MCF 10A (cell line): Measurements from ENCODE around the gene CASR. TPM values are rescaled to one million over a fixed set of nuclear protein-coding genes. Genes with fewer than 3 reads are reported as not detected.

Experiments
- BruUV-seq: library from RNA; stranded (reverse); fragments of 400-500 nt; replicated peaks from 2 replicates; lab custom pipeline; 2021; lab: Mats Ljungman, UMichigan
- CTCF ChIA-PET: fragments of 300-600 bp; sonication (Branson Sonifier 250); formaldehyde crosslinking; extraction: SDS; loops from one replicate; lab custom pipeline; 2021; ENCODE audit warnings: antibody characterized with exemption, inconsistent platforms; lab: Yijun Ruan, JAX
- POLR2A ChIA-PET: fragments of 300-600, 350-650 bp; sonication (Branson Sonifier 250); formaldehyde crosslinking; extraction: SDS; loops from one replicate; lab custom pipeline; 2020; ENCODE audit warnings: antibody characterized with exemption, inconsistent platforms; lab: Yijun Ruan, JAX
- DNase-seq: peaks from one replicate; pipeline ENCODE4 v3.0.0-alpha.2; 2018; ENCODE audit not compliant: unreplicated experiment
- H3K27ac Mint-ChIP-seq: one replicate; pipeline ENCODE4 v1.8.0; 2022; ENCODE audit warnings: mild to moderate bottlenecking, low read depth, mixed read lengths; ENCODE audit not compliant: unreplicated experiment
- H3K27me3 Mint-ChIP-seq: one replicate; pipeline ENCODE4 v1.8.0; 2022; ENCODE audit warnings: mixed read lengths; ENCODE audit not compliant: insufficient read depth, unreplicated experiment
- H3K36me3 Mint-ChIP-seq: one replicate; pipeline ENCODE4 v1.8.0; 2022; ENCODE audit warnings: mild to moderate bottlenecking, moderate library complexity, mixed read lengths; ENCODE audit not compliant: insufficient read depth, unreplicated experiment
- H3K4me1 Mint-ChIP-seq: one replicate; pipeline ENCODE4 v1.8.0; 2022; ENCODE audit warnings: mixed read lengths; ENCODE audit not compliant: insufficient read depth, unreplicated experiment
- H3K4me3 Mint-ChIP-seq: one replicate; pipeline ENCODE4 v1.8.0; 2022; ENCODE audit warnings: mild to moderate bottlenecking, moderate library complexity, mixed read lengths; ENCODE audit not compliant: unreplicated experiment
- H3K9me3 Mint-ChIP-seq: one replicate; pipeline ENCODE4 v1.8.0; 2022; ENCODE audit warnings: mixed read lengths; ENCODE audit not compliant: unreplicated experiment
- intact Hi-C: fragments of 100-400 bp; cut with micrococcal nuclease; formaldehyde crosslinking; loops from 2 replicates; pipeline ENCODE4 v1.14.1; 2022
- total RNA-seq: library from RNA; stranded (reverse); gene quantifications from 2 replicates; pipeline ENCODE4 v1.2.3, GENCODE V29; 2022
- TF ChIP-seq, protein P1 (sequence below): fragments of 200-600 bp; IDR thresholded peaks from one replicate; pipeline ENCODE4 v1.8.0; 2022; ENCODE audit warnings: antibody characterized with exemption, mild to moderate bottlenecking; ENCODE audit not compliant: unreplicated experiment

Gene CASR
- total RNA-seq, 1 experiment from 2014 or later: not detected

DNA sequence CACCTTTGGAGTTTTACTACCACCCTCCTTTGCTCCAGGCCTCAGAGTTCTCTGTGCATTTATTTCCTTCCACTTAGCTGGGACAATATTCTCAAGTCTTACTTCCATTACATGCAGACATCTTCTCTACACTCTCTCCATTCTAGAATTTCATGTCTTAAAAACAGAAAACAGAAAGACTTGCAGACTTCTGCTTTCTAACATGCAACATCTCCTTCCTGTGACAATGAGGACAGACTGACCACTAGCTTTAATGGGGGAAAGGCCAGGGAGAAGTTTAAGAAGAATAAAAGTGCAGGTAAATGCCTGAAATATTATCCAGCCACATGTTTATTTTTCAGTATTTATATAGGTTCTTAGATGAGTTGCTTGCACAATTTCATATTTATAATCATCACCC, 124.5 kb downstream of the CASR start:
- CTCF ChIA-PET: interaction anchor here (0.6 to 7.3 kb wide), 12 partner anchors 15 to 108 kb away, joined by 3 to 165 read pairs (median 18); partner anchors contain the start of genes CSTA, FAM162A and WDR5B
- Mint-ChIP-seq H3K9me3 (no peaks in the 10 kb centered on the region), H3K27ac (no peak overlapping the region), H3K27me3 (no peaks in the 10 kb centered on the region), H3K4me3 (no peak overlapping the region), H3K36me3 (no peaks in the 10 kb centered on the region), H3K4me1 (peaks cover 4% of the 10 kb centered on the region)
- no peak for DNase-seq
- no TSS peak for BruUV-seq
- TF ChIP-seq, protein P1, sequence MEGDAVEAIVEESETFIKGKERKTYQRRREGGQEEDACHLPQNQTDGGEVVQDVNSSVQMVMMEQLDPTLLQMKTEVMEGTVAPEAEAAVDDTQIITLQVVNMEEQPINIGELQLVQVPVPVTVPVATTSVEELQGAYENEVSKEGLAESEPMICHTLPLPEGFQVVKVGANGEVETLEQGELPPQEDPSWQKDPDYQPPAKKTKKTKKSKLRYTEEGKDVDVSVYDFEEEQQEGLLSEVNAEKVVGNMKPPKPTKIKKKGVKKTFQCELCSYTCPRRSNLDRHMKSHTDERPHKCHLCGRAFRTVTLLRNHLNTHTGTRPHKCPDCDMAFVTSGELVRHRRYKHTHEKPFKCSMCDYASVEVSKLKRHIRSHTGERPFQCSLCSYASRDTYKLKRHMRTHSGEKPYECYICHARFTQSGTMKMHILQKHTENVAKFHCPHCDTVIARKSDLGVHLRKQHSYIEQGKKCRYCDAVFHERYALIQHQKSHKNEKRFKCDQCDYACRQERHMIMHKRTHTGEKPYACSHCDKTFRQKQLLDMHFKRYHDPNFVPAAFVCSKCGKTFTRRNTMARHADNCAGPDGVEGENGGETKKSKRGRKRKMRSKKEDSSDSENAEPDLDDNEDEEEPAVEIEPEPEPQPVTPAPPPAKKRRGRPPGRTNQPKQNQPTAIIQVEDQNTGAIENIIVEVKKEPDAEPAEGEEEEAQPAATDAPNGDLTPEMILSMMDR: no peak
- intact Hi-C loops: loop anchor here (2.0 kb wide), 1 partner anchor 77 kb away; the partner anchor contains the start of gene FAM162A
- POLR2A ChIA-PET: interaction anchor here (0.8 to 4.3 kb wide), 10 partner anchors 15 to 157 kb away, joined by 3 to 45 read pairs (median 20); partner anchors contain the start of genes CSTA, FAM162A, MIX23 and WDR5B

DNA sequence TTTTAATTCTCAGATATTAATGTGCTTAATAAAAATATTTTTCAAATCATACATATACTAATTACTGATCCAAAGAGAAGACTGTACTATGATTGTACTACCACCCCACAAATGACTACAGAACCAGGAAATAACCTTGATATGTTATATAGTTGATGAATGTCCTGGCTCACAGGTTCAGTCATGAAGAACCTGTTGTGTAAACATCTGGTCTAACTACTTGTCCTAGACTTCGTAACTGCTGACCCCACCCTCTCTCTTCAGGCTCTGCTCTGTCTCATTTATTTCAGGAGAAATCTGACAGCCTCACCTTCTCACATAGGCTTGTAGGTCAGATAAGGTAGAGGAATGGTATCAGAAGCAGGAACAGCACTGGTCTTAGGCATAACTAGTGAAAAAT, 126.9 kb downstream of the CASR start:
- no TSS peak for BruUV-seq
- Mint-ChIP-seq H3K4me1 (peaks cover 14% of the 10 kb centered on the region), H3K27ac (no peak overlapping the region), H3K9me3 (no peaks in the 10 kb centered on the region), H3K36me3 (no peaks in the 10 kb centered on the region), H3K4me3 (no peak overlapping the region), H3K27me3 (no peaks in the 10 kb centered on the region)
- intact Hi-C loops: no loop called here
- TF ChIP-seq, protein P1: no peak
- ChIA-PET POLR2A (interaction anchor here (1.0 to 7.5 kb wide), 8 partner anchors 9 to 105 kb away, joined by 3 to 89 read pairs (median 9); partner anchors contain the start of genes CSTA, FAM162A, MIX23 and WDR5B), CTCF (interaction anchor here (1.1 to 1.7 kb wide), 5 partner anchors 9 to 74 kb away, joined by 3 to 10 read pairs (median 3); partner anchors contain the start of gene FAM162A)
- peak; percentile 41 for DNase-seq

GRCh38 chr3:122312826-122313225, 129.4 kb downstream of the CASR start:
- Mint-ChIP-seq H3K4me3 (no peak overlapping the region), H3K27ac (peak overlapping the region; percentile 16), H3K9me3 (peaks cover 4% of the 10 kb centered on the region), H3K27me3 (no peaks in the 10 kb centered on the region), H3K4me1 (peaks cover 14% of the 10 kb centered on the region), H3K36me3 (no peaks in the 10 kb centered on the region)
- TF ChIP-seq, protein P1: no peak
- CTCF ChIA-PET: interaction anchor here (0.6 to 2.2 kb wide), 7 partner anchors 10 to 1218 kb away, joined by 3 to 7 read pairs (median 4); partner anchors contain the start of gene MIX23
- POLR2A ChIA-PET: interaction anchor here (0.6 to 7.5 kb wide), 13 partner anchors 10 to 564 kb away, joined by 3 to 89 read pairs (median 8); partner anchors contain the start of genes CSTA, FAM162A, KPNA1 and MIX23
- DNase-seq: no peak
- intact Hi-C loops: no loop called here
- no TSS peak for BruUV-seq

GRCh38 chr3:122313281-122313680, 129.8 kb downstream of the CASR start:
- TF ChIP-seq, protein P1: no peak
- Mint-ChIP-seq H3K27me3 (no peaks in the 10 kb centered on the region), H3K9me3 (peaks cover 8% of the 10 kb centered on the region), H3K4me1 (peaks cover 14% of the 10 kb centered on the region), H3K36me3 (no peaks in the 10 kb centered on the region), H3K4me3 (no peak overlapping the region), H3K27ac (peak overlapping the region; percentile 16)
- no peak for DNase-seq
- intact Hi-C loops: no loop called here
- no TSS peak for BruUV-seq
- CTCF ChIA-PET: interaction anchor here (0.6 to 2.5 kb wide), 10 partner anchors 10 to 1217 kb away, joined by 3 to 12 read pairs (median 4); partner anchors contain the start of genes CSTA and MIX23
- POLR2A ChIA-PET: interaction anchor here (0.6 to 7.5 kb wide), 15 partner anchors 9 to 565 kb away, joined by 3 to 89 read pairs (median 6); partner anchors contain the start of genes CSTA, FAM162A, KPNA1 and MIX23
